WTC11 (cell line): ENCODE measurements around the gene GPATCH4. TPM values are rescaled to one million over a fixed set of nuclear protein-coding genes. Genes with fewer than 3 reads are reported as not detected.

Source experiments
- ATAC-seq: fragments of 200-7000 bp; cut with Tn5 transposase; 2 replicates; pipeline ENCODE4 v1.10.0; 2021; ENCODE audit warnings: mild to moderate bottlenecking, moderate library complexity
- CTCF ChIA-PET: fragments of 300-600 bp; sonication (Branson Sonifier 250); formaldehyde crosslinking; loops from one replicate; lab custom pipeline; 2021; ENCODE audit warnings: antibody characterized with exemption; lab: Charles Lee
- POLR2A ChIA-PET: fragments of 350-600 bp; sonication (Branson Sonifier 250); formaldehyde crosslinking; loops from one replicate; lab custom pipeline; 2021; ENCODE audit warnings: antibody characterized with exemption; lab: Charles Lee
- DNase-seq: peaks from one replicate; pipeline ENCODE4 v3.0.0; 2021; ENCODE audit warnings: low spot score
- H3K27ac Mint-ChIP-seq: 2 replicates; pipeline ENCODE4 v1.8.0; 2021; ENCODE audit warnings: mixed read lengths
- H3K27me3 Mint-ChIP-seq: 2 replicates; pipeline ENCODE4 v1.8.0; 2021; ENCODE audit warnings: low read depth, mild to moderate bottlenecking, moderate library complexity, mixed read lengths
- H3K36me3 Mint-ChIP-seq: 2 replicates; pipeline ENCODE4 v1.8.0; 2021; ENCODE audit warnings: mixed read lengths
- H3K4me1 Mint-ChIP-seq: 2 replicates; pipeline ENCODE4 v1.8.0; 2022; ENCODE audit warnings: mixed read lengths
- H3K4me3 Mint-ChIP-seq: 2 replicates; pipeline ENCODE4 v1.8.0; 2021; ENCODE audit warnings: mild to moderate bottlenecking, moderate library complexity, mixed read lengths
- H3K9me3 Mint-ChIP-seq: 2 replicates; pipeline ENCODE4 v1.8.0; 2021; ENCODE audit warnings: mixed read lengths
- ARID4B ChIP-seq: sonication (generic); formaldehyde crosslinking; IDR thresholded peaks from 2 replicates; pipeline ENCODE4 v1.8.0; 2023; ENCODE audit warnings: missing genetic modification reagents, mild to moderate bottlenecking, borderline replicate concordance
- ATF2 ChIP-seq: sonication (generic); formaldehyde crosslinking; IDR thresholded peaks from 2 replicates; pipeline ENCODE4 v1.8.1; 2022; ENCODE audit warnings: low read depth, missing genetic modification reagents, borderline replicate concordance
- CTCF ChIP-seq: fragments of 200-600 bp; IDR thresholded peaks from 2 replicates; pipeline ENCODE4 v1.8.0; 2022; ENCODE audit warnings: antibody characterized with exemption
- ELF4 ChIP-seq: sonication (generic); formaldehyde crosslinking; IDR thresholded peaks from 2 replicates; pipeline ENCODE4 v1.8.1; 2022; ENCODE audit warnings: low read depth, mild to moderate bottlenecking, moderate library complexity, missing genetic modification reagents
- FOXJ3 ChIP-seq: sonication (generic); formaldehyde crosslinking; IDR thresholded peaks from 2 replicates; pipeline ENCODE4 v1.9.0; 2021; ENCODE audit warnings: missing genetic modification reagents, mild to moderate bottlenecking, borderline replicate concordance
- JAZF1 ChIP-seq: fragments of 250-450 bp; sonication (Bioruptor Pico); IDR thresholded peaks from 2 replicates; pipeline ENCODE4 v1.9.0; 2021; ENCODE audit warnings: moderate library complexity, mild to moderate bottlenecking, inconsistent platforms
- JUN ChIP-seq: sonication (generic); formaldehyde crosslinking; IDR thresholded peaks from 2 replicates; pipeline ENCODE4 v1.8.0; 2023; ENCODE audit warnings: mild to moderate bottlenecking, missing genetic modification reagents
- NFYB ChIP-seq: sonication (generic); formaldehyde crosslinking; conservative IDR thresholded peaks from 2 replicates; pipeline ENCODE4 v1.8.0; 2022; ENCODE audit warnings: low read depth, missing genetic modification reagents
- NR2C2 ChIP-seq: sonication (generic); formaldehyde crosslinking; IDR thresholded peaks from 2 replicates; pipeline ENCODE4 v1.8.0; 2022; ENCODE audit warnings: mild to moderate bottlenecking, missing genetic modification reagents
- RELA ChIP-seq: sonication (generic); formaldehyde crosslinking; IDR thresholded peaks from 2 replicates; pipeline ENCODE4 v1.8.1; 2022; ENCODE audit warnings: missing genetic modification reagents, mild to moderate bottlenecking, borderline replicate concordance
- RORB ChIP-seq: fragments of 250-450 bp; sonication (Bioruptor Pico); IDR thresholded peaks from 2 replicates; pipeline ENCODE4 v1.9.0; 2021; ENCODE audit warnings: mild to moderate bottlenecking
- SOX15 ChIP-seq: fragments of 250-450 bp; sonication (Bioruptor Pico); IDR thresholded peaks from 2 replicates; pipeline ENCODE4 v1.9.0; 2021; ENCODE audit warnings: mild to moderate bottlenecking
- STAT6 ChIP-seq: sonication (generic); formaldehyde crosslinking; conservative IDR thresholded peaks from 2 replicates; pipeline ENCODE4 v1.8.1; 2023; ENCODE audit warnings: mild to moderate bottlenecking, low read depth, missing genetic modification reagents, moderate library complexity
- ZBTB21 ChIP-seq: sonication (generic); formaldehyde crosslinking; IDR thresholded peaks from 2 replicates; pipeline ENCODE4 v1.8.1; 2023; ENCODE audit warnings: mild to moderate bottlenecking, missing genetic modification reagents, borderline replicate concordance
- ZMAT4 ChIP-seq: fragments of 250-450 bp; sonication (Bioruptor Pico); IDR thresholded peaks from 2 replicates; pipeline ENCODE4 v1.9.0; 2021; ENCODE audit warnings: mild to moderate bottlenecking
- ZNF281 ChIP-seq: sonication (generic); formaldehyde crosslinking; IDR thresholded peaks from 2 replicates; pipeline ENCODE4 v1.8.0; 2023; ENCODE audit warnings: mild to moderate bottlenecking, missing genetic modification reagents
- ZSCAN18 ChIP-seq: fragments of 250-450 bp; sonication (Bioruptor Pico); IDR thresholded peaks from 2 replicates; pipeline ENCODE4 v2.1.2; 2022; ENCODE audit warnings: mild to moderate bottlenecking, moderate library complexity
- total RNA-seq: library from RNA; stranded (reverse); gene quantifications from 3 replicates; pipeline ENCODE4 v1.2.3, GENCODE V29; 2021

GPATCH4 gene
- total RNA-seq, 1 experiment from 2014 or later = 50.1 TPM

- no peak for TF ChIP-seq ZMAT4
Measured at GRCh38 chr1:156646738-156647211, 45.5 kb upstream of the GPATCH4 start (continued).

GRCh38 chr1:156645666-156646065 is 44.4 kb upstream of the GPATCH4 start:
- ATAC-seq (no peak), DNase-seq (no peak)
- TF ChIP-seq ATF2 = no peak
- no peak for TF ChIP-seq JUN (CRISPR knock-in tag)
- no peak for TF ChIP-seq ZBTB21 (CRISPR knock-in tag)
- H3K36me3 Mint-ChIP-seq = no peaks in the 10 kb centered on the region
- peaks cover 98% of the 10 kb centered on the region for H3K27me3 Mint-ChIP-seq
- no peak overlapping the region for H3K4me3 Mint-ChIP-seq
- peaks cover 29% of the 10 kb centered on the region for H3K4me1 Mint-ChIP-seq
- POLR2A ChIA-PET = no interaction called here
- CTCF ChIA-PET = interaction anchor here (0.9 to 12.1 kb wide), 8 partner anchors 14 to 193 kb away, joined by 3 to 180 read pairs (median 6); partner anchors contain the start of gene HAPLN2
- no peaks in the 10 kb centered on the region for H3K9me3 Mint-ChIP-seq
- no peak overlapping the region for H3K27ac Mint-ChIP-seq

GRCh38 chr1:156645056-156645455 is 43.8 kb upstream of the GPATCH4 start:
- ChIA-PET CTCF (interaction anchor here (0.9 to 12.1 kb wide), 10 partner anchors 14 to 194 kb away, joined by 3 to 180 read pairs (median 6); partner anchors contain the start of gene HAPLN2), POLR2A (no interaction called here)
- H3K4me1 Mint-ChIP-seq = peaks cover 29% of the 10 kb centered on the region
- DNase-seq (no peak), ATAC-seq (no peak)
- peaks cover 98% of the 10 kb centered on the region for H3K27me3 Mint-ChIP-seq
- no peaks in the 10 kb centered on the region for H3K9me3 Mint-ChIP-seq
- H3K27ac Mint-ChIP-seq = no peak overlapping the region
- no peak overlapping the region for H3K4me3 Mint-ChIP-seq
- H3K36me3 Mint-ChIP-seq = no peaks in the 10 kb centered on the region
- no peak for TF ChIP-seq ELF4 (CRISPR knock-in tag)
- TF ChIP-seq NFYB (CRISPR knock-in tag) = no peak
- no peak for TF ChIP-seq STAT6 (CRISPR knock-in tag)
- no peak for TF ChIP-seq ZNF281 (CRISPR knock-in tag)
- no peak for TF ChIP-seq ZSCAN18 (CRISPR knock-in tag)
- TF ChIP-seq RELA (CRISPR knock-in tag) = no peak
- no peak for TF ChIP-seq RORB (CRISPR knock-in tag)
- no peak for TF ChIP-seq CTCF
- no peak for TF ChIP-seq SOX15 (CRISPR knock-in tag)
- TF ChIP-seq ARID4B = no peak
- TF ChIP-seq NR2C2 (CRISPR knock-in tag) = no peak
- no peak for TF ChIP-seq JAZF1 (CRISPR knock-in tag)
- TF ChIP-seq JUN (CRISPR knock-in tag) = no peak
- no peak for TF ChIP-seq FOXJ3
